ENCODE measurements around the gene DNLZ.

Gene DNLZ

DNA sequence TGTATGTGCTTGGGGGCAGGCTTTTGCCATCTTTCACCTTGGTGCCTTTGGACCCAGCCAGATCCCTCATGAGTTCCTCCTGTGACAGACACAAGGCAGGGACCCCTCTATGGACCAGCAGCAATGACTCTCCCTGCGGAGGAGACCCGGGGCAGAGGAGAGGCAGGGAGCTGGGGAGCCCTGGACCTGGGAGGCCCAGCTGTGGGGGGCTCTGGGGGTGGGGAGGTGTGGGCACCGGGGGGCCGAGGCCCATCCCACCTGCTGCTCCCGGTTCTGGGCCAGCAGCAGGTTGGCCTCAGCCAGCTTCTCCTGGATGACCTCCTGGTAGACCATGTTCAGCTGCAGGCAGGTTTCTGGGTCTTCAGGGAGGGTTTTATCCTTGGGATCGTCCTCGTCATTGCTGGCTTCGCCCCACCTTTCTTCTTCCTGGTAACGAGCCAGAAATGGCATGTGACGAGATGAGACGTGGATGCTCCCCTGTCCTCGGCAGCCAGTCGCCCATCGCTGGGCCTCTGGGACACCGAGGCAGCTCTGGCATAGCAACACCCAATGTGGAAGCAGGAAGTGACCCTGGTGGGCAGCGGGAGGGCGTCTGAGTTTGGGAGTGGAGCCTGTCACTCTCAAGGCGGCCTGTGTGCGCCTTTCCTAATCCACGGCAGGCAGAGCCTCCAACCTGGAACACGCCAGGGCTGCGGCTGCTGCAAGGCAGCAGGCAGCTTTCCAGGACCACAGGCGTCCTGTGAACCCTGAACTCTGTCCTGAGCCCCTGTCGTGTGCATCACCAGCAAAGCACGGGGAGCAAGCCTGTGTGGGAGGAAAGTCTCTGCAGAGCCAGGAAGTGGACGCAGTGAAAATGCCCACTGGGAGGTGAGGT is 32.0 kb upstream of the DNLZ start:
- no peak for DNase-seq

DNA sequence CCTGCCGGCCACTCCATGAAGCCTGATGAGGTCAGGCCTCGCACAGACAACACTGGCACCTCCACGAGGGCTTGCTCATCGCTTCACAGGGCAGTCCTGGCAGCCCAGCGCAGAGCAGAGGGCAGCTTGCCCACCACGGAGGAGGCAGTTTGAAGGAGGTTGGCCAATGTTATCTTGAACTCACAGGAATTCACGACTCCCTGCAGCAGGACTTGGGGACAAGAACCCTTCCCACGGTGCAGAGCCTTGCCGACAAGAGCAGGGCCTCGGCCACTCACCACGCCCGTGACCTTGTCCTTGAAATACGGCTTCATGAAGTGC is 31.4 kb upstream of the DNLZ start:
- DNase-seq, result no peak

DNA sequence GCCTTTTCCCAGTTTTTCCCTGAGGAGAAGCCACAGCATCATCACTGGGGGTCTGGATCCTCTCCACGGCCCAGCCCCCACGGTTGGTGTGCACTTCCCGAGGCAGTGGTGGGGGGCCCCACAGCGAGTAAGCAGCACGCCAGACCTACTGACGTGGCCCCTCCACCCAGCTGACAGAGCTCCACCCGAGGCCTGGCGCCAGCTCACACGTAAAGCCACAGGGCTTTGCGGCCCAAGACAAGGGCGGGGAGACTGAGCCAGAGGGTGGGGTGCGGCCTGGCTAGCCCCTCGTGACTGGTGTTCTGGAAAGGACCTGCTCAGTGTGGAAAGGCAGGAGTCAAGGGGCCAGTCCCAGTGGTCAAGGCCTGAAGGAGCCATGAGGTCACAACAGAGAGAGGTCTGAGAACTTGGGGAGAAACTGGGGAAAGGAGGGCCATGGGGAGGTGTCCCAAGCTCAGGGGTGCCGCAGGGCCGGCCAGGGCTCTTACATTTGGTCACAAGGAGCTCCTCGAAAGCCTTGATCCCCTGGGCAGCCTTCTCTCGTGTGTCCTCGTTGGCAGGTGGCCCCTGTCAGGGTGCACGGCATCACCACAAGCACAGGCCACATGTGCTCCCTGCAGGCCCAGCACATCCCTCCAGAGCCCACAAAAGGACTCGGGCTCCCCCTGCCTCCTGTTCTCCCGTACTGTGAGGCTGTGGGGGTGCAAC is 30.9 kb upstream of the DNLZ start:
- DNase-seq, result no peak

DNA sequence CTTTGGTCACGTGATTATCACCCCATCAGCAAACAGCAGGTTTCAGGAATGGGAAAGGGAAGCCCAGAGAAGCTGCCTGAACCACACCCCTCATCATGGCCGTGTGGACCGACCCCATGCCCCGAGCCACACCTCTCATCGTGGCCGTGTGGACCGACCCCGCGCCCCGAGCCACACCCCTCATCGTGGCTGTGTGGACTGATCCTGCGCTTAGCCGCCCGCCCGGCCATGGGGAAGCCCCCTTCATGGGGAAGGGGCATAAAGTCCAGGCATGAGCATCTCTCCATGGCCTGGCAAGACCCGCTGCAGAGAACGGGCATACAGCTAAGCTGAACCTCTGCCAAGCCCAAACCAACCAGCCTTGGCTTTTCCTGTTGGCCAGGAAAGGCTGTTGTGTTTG is 30.0 kb upstream of the DNLZ start:
- no peak for DNase-seq

DNA sequence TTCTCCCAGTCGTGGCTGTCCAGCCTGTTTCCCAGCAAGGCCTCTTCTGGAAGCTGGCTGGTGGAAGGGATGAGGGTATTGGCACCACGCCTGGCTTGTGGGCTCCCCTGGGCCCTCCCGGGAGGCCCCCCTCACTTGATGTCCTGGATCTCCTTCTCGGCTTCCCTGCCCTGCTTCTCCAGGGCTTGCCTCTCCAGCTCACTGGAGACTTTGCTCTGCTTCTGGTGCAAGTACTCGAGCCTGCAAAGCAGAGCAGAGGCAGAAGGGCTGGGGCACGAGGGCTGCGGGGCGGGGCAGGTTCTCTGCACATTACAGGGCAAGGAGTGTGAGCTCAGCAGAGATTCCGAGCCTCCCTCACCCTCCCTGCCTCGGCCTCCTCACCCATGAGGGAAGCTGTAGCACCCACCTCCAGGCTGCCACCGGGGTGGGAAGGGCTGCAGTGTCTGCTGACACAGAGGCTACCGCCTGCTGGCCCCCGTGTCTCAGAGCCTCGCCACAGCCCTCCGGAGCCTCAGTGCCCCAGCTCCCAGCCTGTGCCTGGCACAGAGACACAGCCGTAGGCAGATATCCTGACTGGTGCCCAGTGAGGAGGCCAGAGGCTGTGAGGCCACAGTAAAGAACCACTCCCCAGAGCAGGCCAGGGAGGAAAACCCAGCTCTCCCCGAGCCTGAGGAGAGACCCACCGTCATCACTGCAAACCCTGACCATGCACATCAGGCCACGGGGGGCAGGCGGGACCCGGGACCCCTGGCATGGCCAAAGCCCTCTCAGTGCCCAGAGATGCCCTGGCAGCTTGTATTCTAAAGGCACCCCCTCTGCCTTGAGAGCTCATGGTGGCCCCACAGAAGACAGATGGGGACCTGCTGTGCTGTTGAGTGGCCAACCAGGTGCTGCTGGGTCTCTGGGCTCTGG is 29.2 kb upstream of the DNLZ start:
- DNase-seq, result no peak

DNA sequence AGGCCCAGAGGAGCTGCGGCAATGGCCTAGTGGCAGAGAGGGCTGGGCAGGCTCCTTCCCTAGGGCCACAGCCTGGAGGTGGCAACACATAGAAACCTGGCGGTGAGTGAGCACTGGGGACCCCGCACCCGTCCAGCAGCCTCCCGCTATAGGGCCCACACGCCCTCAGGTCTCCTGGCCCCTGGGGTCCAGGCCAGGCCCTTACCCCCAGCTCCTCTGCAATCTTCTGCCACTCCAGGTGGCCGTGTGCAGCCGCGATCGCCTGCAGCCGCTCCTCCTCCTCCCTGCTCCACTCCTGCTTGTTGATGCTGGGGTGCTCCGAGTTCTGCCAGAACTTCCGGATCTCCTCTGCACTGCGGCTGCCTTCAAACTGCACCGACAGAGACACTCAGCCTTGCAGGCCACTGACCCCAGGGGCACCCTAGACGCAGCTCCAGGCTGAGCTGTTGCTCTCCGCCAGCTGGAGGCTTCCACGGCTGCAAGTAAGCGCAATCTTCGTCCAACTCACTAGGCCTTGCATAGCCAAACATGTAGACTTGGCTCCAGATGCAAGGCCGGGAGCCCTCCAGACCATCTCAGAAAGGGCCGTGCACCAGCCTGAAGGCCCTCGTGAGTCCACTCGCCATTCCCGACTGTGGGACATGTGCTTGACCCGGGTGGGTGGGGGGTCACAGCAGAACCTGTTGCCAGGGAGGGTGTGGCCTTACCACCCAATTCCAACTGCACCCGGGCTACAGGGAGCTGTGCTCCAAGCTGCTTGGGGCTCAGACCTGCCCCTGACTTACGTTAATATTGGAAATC is 28.4 kb upstream of the DNLZ start:
- DNase-seq, result no peak

DNA sequence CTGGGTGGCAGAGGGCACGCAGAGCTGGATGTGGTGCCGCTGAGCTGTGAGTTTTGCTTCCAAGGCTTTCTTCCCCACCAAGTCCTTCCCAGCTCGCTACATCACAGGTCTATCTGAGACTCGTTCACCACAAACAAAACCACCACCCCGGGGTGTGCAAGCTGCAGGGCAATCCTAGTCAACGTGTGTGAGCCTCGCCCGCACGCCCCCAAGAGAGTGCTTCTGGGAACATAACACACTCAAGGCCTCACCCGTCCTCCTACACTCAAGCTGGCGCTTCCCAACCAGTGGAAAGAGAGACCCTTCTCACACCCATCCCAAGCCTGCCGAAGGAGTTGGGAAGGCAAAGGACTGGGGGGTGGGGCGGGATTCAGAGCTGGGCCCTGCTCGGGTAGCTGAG is 25.9 kb upstream of the DNLZ start:
- DNase-seq, result no peak

DNA sequence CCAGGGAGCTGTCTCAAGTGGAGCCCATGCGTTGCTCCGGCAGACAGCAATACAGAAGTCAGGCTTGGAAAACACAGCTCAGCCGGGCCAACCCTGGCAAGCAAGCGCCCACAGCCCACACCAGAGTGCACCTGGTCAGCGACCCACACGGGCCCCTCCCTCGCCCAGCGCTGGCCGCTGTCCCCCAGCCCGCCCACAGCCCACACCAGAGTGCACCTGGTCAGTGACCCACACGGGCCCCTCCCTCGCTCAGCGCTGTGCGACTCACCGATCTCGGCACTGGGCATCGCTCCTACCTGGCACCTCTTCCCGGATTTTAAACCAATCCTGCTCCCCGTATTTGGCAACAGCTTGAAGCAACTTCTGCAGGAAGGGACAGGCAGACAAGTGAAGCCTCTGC is 23.7 kb upstream of the DNLZ start:
- no peak for DNase-seq

DNA sequence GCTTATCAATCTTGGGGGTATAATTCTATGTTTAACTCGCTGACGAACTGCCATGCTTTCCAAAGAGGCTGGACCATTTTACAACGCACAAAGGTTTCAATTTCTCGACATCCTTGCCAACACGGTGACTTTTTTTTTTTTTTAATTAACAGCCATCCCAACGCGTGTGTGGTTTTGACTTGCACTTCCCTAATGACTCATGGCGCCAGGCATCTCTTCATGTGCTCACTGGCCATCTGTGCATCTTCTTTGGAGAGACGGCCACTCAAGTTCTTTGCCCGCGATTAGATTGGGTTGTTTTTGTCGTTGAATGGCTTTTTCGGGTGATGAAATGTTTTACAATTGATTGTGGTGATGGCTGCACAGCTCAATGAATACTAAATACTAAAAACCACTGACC is 22.5 kb upstream of the DNLZ start:
- DNase-seq, result peak; percentile 99

DNA sequence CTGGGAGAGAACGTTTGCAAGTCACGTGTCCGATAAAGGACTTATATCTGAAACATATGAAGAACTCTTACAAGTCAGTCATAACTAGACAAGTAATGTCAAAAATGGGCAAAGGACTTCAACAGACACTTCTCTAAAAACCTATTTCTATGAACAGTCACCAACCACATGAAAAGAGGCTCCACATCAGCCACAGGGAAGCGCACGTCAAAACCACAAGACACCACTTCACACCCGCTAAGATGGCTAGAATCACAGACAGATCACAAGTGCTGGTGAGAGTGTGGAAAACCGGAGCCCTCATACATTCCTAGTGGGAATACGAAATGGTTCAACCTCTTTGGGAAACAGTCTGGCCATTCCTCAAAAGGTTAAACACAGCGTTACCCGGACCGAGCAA is 21.5 kb upstream of the DNLZ start:
- DNase-seq, result peak; percentile 84

DNA sequence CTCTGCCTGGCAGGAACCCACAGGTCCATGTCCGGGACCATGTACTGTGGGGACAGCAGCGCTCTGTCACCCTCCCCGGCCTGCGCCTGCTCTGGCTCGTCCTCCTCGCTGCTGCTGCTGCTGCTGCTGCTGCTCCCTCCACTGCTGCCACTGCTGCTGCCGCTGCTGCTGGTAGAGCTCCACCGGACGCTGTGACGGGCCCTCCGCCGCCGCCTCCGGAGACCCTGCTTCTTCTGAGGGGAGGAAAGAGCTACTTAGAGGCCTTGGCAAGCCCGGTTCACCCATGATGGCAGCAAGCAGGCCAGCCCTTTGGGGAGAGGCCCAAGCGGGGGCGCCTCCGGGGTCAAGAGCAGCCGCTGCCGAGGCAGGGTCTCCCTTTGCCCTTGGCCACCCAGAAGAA is 19.9 kb upstream of the DNLZ start:
- DNase-seq, result no peak

DNA sequence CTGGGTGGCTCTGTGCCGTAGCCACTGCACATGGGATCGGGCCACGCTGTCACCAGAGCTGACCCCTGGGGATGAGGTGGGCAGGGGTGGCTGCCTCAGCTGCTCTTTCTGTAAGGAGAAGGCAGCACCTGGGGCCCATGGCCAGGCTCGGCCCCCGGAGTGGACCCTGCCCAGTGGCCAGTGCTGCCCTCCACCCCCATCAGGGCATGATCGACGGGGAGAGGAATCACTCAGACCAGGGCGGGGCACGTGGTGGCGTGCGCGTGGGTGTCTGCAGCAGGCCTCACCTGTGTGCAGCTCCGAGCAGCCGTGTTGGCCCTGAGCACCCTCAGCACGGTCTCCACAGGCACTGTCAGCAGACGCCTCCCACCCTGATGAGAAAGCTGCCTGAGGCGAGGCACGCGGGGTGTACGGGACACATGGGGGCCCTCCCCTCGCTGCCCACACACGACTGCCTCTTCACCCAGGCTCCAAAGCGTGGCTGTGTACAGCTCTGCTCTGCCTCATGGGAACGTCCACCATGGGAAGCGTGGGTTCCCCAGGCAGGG is 18.5 kb upstream of the DNLZ start:
- no peak for DNase-seq

DNA sequence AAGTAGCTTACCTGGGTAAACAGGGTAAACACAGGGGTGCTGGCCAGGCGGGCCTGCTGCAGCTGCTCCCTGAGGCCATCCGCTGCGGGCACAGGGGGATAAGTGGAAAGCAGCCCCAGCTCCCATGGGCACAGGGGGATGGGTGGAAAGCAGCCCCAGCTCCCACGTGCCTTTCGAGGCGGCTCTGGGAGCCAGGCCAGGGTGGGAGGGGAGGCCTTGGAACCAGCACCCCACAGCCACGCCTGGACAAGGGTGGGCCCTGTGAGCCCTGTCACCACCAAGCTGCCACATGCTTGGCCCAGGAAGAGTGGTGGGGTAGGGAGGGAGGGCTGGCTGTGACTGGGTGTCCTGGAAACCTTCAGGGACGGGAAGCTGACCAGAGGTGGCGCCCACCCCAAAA is 17.8 kb upstream of the DNLZ start:
- DNase-seq, result no peak

DNA sequence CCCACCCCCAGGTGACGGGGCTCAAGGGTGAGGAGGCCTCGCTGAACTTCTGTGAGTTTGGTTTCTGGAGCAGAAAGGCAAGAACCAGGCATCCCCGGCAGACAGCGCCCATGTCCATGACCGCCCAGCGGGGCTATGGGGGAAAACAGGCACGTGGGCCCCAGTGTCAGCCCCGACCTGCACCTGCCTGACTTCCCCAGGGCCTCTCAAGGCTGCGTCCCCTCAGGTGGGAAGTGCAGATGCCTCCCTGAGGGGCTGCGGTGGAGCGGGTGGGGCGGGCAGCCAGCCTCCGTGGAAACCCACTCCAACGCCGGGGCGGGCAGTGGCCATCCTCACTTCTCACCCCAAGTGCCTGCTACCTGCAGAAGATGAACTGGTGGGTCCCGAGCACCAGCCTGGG is 16.8 kb upstream of the DNLZ start:
- no peak for DNase-seq

DNA sequence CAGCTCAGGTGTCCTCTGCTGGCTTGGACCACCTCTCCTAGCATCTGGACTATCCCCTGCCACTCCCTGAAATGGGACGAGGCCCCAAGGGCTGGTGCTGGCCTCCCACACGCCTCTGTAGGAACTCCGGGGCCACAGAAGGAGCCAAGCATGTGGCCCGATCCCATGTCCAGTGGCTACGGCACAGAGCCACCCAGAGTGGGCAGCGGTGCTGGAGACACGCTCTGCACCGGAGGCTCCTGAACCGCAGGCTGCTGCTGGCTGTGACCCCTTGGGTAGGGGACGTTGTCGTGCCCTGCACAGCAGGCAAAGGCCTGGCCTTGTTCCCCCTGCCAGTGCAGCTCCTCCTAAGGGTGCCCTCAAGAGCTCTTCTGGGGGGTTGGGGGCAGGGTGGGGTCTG is 16.3 kb upstream of the DNLZ start:
- DNase-seq, result no peak

DNA sequence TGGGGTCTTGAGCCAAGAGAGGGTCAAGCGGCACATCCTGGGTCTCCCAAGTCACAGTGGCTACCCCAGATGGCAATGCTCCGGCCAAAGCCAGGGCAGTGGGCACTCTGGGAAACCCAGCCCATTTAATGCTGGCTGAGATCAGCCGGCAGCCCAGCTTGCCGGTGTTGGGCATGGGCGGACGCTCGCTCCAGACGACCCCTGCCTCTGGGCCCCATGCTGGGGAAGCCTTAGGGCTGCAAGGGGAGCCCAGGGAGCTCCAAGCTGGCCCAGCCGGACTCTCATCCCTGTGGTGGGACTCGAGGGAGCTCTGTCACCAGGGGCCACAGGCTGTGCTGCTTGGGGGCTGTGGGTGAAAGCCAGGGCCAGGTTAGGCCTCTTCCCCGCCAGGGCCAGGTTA is 15.9 kb upstream of the DNLZ start:
- DNase-seq, result no peak

DNA sequence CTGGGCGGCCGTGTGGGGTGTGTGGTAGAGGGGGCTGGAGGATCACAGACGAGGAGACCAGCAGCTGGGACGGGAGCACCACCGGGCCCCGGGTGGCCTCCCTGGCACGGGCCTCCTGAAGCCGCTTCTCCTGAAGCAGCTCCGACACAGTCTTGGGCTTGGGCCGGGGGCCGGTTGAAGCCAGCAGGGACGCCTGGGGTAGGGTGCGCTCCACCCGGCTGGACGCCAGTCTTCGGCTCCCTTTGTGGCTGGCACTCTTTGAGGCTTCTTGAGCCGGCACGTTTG is 15.4 kb upstream of the DNLZ start:
- DNase-seq, result no peak

DNA sequence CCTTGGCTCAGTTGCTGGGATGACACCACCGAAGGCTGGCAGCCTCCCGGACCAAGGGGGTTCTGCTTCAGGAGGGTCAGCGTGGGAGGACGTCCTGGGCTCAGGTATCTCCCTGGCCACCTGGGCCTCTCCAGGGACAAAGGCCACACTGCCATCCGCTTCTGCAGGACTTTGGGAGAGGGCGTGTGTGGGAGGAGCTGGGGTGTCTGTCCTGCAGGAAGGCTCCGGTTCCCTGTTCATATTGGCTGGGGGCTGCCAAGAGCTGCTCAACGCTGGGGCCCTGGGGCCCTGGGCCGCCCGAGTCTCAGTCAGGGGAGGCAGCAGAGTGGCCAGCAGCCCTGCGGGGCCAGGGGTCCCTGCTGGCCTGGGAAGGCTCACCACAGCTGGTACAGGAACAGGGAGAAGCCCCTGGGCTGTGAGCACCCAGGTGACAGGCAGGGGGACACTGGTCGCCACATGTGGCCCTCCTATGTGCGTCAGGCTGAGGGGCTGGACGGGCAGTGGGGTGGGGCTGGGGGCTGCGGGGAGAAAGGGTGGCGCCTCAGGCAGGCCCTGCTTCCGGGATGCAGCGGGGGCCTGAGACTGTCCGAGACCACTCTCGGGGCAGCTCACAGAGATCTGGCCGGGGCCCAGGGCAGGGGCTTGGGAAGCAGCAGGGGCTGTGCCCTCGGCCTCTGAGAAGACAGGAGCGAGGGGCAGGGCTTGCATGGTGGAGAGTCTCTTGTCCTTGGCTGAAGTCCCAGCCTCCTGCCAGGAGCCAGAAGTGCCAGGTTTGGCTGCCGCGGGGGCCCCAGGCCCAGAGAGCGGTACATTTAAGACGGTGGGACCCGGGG is 14.8 kb upstream of the DNLZ start:
- DNase-seq, result no peak

DNA sequence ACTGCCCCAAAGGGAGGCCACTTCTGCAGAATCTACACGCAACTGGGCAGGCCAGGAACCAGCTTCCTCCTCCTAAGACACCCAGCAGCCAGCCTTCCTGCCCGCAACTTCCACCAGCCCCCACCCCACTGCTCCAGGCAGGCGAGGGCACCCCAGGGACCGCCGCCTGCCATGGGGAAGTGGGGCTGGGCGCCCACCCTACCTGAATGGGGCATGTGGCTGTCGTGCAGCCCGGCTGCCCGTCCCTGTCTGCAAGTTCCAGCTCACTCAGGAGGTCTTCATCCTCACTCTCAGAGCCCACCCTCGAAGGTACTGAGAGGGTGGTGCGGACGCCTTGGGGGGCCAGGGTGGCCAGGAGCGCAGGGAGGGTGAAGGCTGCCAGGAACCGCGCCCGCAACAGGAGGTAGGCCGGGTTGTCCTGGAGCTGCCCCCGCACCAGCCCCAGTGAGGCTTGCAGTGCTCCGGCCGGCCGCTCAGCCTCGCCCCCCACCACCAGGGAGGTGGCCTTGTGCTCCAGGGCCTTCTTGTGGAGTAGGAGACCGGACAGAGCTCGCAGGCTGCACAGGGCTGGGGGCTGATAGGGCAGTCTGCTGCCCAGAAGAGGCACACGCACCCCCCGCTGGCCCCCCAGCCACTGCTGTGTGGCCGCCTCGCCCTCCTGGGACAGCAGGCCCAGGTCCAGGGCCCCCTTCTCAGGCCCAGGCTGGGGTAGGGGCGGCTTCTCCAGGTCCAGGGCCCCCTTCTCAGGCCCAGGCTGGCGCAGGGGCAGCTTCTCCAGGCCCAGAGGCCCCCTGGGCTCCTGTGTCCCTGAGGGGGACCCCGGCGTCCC is 14.0 kb upstream of the DNLZ start:
- peak; percentile 53 for DNase-seq

DNA sequence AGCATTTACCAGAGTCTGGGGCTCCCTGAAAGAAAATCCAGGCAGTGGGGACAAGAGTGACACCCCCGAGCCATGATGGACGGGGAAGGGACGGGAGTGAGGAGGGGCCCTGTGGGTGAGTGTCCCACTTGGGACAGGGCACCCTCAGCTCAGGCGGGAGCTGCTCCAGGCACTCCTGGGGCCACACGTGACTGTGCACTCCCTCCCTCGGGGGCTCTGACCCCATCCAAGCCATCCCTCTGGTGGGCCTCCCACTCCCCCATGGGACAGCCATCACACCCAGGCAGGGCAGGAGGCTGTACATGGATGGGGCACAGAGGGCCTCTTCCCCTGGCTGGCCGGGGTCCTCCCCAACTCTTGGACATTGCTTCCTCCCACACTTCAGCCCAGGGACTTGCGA is 12.9 kb upstream of the DNLZ start:
- DNase-seq, result no peak

DNA sequence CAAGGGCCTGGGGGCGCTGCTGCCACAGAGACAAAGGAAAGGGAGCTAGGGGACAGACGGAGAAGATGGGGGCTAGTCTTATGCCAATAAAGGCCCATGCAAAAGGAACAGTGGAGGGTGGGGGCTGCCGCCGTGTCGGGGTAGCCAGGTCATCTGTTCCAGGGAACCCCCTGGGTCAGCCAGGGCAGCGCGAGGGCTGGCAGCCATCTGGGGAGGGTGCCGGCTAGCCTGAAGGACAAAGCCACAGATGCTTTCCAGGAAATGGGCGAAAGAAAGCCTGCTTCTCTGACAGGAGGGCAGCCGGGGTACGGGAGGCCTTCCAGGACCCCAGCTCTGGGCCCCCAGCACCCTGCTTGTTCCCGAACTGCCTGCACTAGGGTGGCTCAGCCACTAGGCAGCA is 11.6 kb upstream of the DNLZ start:
- DNase-seq, result no peak

Data from MV-4-11 (cell line).